Upper lobe of right lung (tissue), 1 donor: ENCODE measurements around the gene EXOC7. TPM values are rescaled to one million over a fixed set of nuclear protein-coding genes. Genes with fewer than 3 reads are reported as not detected.
A peak's percentile ranks its signal among the peaks of the same experiment; 100 is the strongest.

Experiments used
- ATAC-seq: fragments of 200-7000 bp; cut with Tn5 transposase; one replicate; pipeline ENCODE4 v1.9.1; 2020; ENCODE audit warnings: mild to moderate bottlenecking, moderate library complexity
- DNase-seq: peaks from one replicate; pipeline ENCODE4 v3.0.0-alpha.2; 2020
- H3K27ac ChIP-seq: fragments of 200-600 bp; one replicate; pipeline ENCODE4 v1.8.0; 2022
- H3K27me3 ChIP-seq: fragments of 200-600 bp; one replicate; pipeline ENCODE4 v1.8.0; 2022; ENCODE audit warnings: mild to moderate bottlenecking
- H3K36me3 ChIP-seq: fragments of 200-600 bp; one replicate; pipeline ENCODE4 v1.8.0; 2022
- H3K4me1 ChIP-seq: fragments of 200-600 bp; one replicate; pipeline ENCODE4 v1.8.0; 2022
- H3K4me3 ChIP-seq: fragments of 200-600 bp; one replicate; pipeline ENCODE4 v1.8.0; 2022; ENCODE audit warnings: mild to moderate bottlenecking
- H3K9me3 ChIP-seq: fragments of 200-600 bp; one replicate; pipeline ENCODE4 v1.8.0; 2022
- CTCF ChIP-seq: fragments of 200-600 bp; IDR thresholded peaks from one replicate; pipeline ENCODE4 v1.8.0; 2022; ENCODE audit warnings: antibody characterized with exemption
- intact Hi-C: fragments of 100-400 bp; cut with DNase I; formaldehyde crosslinking; loops from one replicate; pipeline ENCODE4 v1.11.0; 2022
- total RNA-seq: library from RNA; stranded (reverse); fragmentation: NEBNext Ultra II Directional; extraction: Animal tissue kit (Norgen Biotek cat#: 25700); gene quantifications from one replicate; pipeline ENCODE4 v1.2.1, GENCODE V29; 2021
- donor health status: DM: no; HTN: yes; CAD: no; lungs with severe emphysema.

EXOC7 gene
- total RNA-seq, 1 donor from 2014 or later, result 121 TPM

GRCh38 chr17:76085066-76085730, 18.4 kb downstream of the EXOC7 start:
- H3K27me3 ChIP-seq, result no peaks in the 10 kb centered on the region
- intact Hi-C loops, result no loop called here
- H3K4me3 ChIP-seq, result no peak overlapping the region
- no peak for DNase-seq
- H3K9me3 ChIP-seq, result no peaks in the 10 kb centered on the region
- no peaks in the 10 kb centered on the region for H3K4me1 ChIP-seq
- no peak overlapping the region for H3K27ac ChIP-seq
- peaks cover 74% of the 10 kb centered on the region for H3K36me3 ChIP-seq
- no peak for TF ChIP-seq CTCF
- no peak for ATAC-seq

GRCh38 chr17:76083536-76084182, 19.9 kb downstream of the EXOC7 start:
- intact Hi-C loops, result no loop called here
- ATAC-seq (no peak), DNase-seq (peak; percentile 60)
- TF ChIP-seq CTCF, result no peak
- H3K9me3 ChIP-seq, result no peaks in the 10 kb centered on the region
- peaks cover 13% of the 10 kb centered on the region for H3K27me3 ChIP-seq
- no peak overlapping the region for H3K4me3 ChIP-seq
- no peak overlapping the region for H3K27ac ChIP-seq
- no peaks in the 10 kb centered on the region for H3K4me1 ChIP-seq
- peaks cover 58% of the 10 kb centered on the region for H3K36me3 ChIP-seq

GRCh38 chr17:76082326-76083251, 21.0 kb downstream of the EXOC7 start:
- ATAC-seq (no peak), DNase-seq (peak; percentile 64)
- Histone ChIP-seq H3K27ac (no peak overlapping the region), H3K27me3 (peaks cover 15% of the 10 kb centered on the region), H3K9me3 (no peaks in the 10 kb centered on the region), H3K4me3 (no peak overlapping the region), H3K36me3 (peaks cover 48% of the 10 kb centered on the region), H3K4me1 (no peaks in the 10 kb centered on the region)
- intact Hi-C loops, result no loop called here
- TF ChIP-seq CTCF, result no peak

GRCh38 chr17:76081295-76082210, 22.0 kb downstream of the EXOC7 start:
- Histone ChIP-seq H3K4me1 (peaks cover 7% of the 10 kb centered on the region), H3K4me3 (no peak overlapping the region), H3K27me3 (peaks cover 26% of the 10 kb centered on the region), H3K9me3 (no peaks in the 10 kb centered on the region), H3K27ac (no peak overlapping the region), H3K36me3 (peaks cover 37% of the 10 kb centered on the region)
- peak; percentile 62 for DNase-seq
- ATAC-seq, result no peak
- intact Hi-C loops, result no loop called here
- TF ChIP-seq CTCF, result no peak

- no peak for TF ChIP-seq CTCF
- Histone ChIP-seq H3K27ac (no peak overlapping the region), H3K9me3 (no peaks in the 10 kb centered on the region), H3K36me3 (peaks cover 30% of the 10 kb centered on the region), H3K4me3 (no peak overlapping the region), H3K27me3 (peaks cover 33% of the 10 kb centered on the region), H3K4me1 (peaks cover 14% of the 10 kb centered on the region)
- no peak for ATAC-seq
- DNase-seq, result no peak
- intact Hi-C loops, result no loop called here
Observed at GRCh38 chr17:76080768-76081287, 22.8 kb downstream of the EXOC7 start.
